ENCODE results near the gene PPFIBP1. TPM values are rescaled to one million over a fixed set of nuclear protein-coding genes. Genes with fewer than 3 reads are reported as not detected.

PPFIBP1 gene
- polyA plus RNA-seq, 1 donor (not counting 4 experiments of a cell fraction or from before 2014, with no cell fraction given) = 83.5 TPM

DNA sequence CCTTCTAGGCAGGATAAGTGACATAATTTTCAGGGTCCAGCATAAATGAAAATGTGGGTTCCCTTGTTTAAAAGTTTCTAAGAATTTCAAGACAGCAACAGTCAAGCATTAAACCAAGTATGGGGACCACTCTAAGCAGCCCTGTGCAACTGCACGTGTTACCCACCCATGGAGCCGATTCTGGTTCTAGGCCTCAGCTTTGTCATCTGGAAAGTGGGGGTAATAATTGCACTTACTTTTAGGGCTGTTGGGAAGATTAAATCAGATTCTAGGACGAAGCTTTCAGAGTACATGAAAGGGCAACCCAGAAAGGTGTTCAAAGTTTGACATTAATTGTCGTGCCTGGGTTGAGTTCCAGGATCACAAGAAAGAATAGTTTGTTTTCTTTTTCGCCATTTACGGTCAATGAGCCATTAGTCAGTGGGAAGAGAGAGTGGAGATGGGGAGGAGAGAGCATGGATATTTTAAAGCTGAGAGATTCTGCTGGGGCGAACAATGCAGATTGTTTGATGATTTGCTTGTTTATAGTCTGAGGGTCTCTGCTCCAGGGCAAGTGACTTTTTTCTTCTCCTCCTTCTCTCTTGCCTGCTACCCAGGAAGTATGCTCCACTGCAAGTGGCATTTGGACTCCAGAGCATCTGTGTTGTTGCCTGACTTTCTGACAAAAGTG lies 10.7 kb upstream of the PPFIBP1 start:
- FAIRE-seq (no peak), DNase-seq (ENCODE audit: low read depth, low spot score) (no peak)
- no peak for TF ChIP-seq EZH2 (IDR thresholded peaks at IDR 0.05; ENCODE audit: low read length)
- TF ChIP-seq, protein P1, sequence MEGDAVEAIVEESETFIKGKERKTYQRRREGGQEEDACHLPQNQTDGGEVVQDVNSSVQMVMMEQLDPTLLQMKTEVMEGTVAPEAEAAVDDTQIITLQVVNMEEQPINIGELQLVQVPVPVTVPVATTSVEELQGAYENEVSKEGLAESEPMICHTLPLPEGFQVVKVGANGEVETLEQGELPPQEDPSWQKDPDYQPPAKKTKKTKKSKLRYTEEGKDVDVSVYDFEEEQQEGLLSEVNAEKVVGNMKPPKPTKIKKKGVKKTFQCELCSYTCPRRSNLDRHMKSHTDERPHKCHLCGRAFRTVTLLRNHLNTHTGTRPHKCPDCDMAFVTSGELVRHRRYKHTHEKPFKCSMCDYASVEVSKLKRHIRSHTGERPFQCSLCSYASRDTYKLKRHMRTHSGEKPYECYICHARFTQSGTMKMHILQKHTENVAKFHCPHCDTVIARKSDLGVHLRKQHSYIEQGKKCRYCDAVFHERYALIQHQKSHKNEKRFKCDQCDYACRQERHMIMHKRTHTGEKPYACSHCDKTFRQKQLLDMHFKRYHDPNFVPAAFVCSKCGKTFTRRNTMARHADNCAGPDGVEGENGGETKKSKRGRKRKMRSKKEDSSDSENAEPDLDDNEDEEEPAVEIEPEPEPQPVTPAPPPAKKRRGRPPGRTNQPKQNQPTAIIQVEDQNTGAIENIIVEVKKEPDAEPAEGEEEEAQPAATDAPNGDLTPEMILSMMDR (optimal IDR thresholded peaks at IDR 0.05 in 1 of 3, IDR thresholded peaks at IDR 0.05 in 1 of 3, conservative IDR thresholded peaks at IDR 0.05 in 1 of 3; ENCODE audit: extremely low read depth in 1 of 3, insufficient read depth in 2 of 3, low read length in 3 of 3) = no peak
- no peak overlapping the region for H3K4me2 ChIP-seq (ENCODE audit: control insufficient read depth, extremely low read depth, insufficient read depth, low read depth, low read length)
- H3K9ac ChIP-seq (ENCODE audit: control insufficient read depth, extremely low read depth, insufficient read depth, low read length) = no peak overlapping the region
- no peaks in the 10 kb centered on the region for H3K9me1 ChIP-seq (ENCODE audit: control insufficient read depth, extremely low read depth, insufficient read depth, low read length)
- H3K36me3 ChIP-seq (ENCODE audit: control insufficient read depth in 2 of 2, extremely low read depth in 1 of 2, insufficient read depth in 2 of 2, low read length in 2 of 2) = no peaks in the 10 kb centered on the region
- dilution Hi-C loops (cut with MboI; ENCODE audit: extremely low pct_ligation_motif_present, low sequenced_read_pairs) = no loop called here
- H2AFZ ChIP-seq (ENCODE audit: control insufficient read depth, low read length) = no peak overlapping the region
- H3K27me3 ChIP-seq (ENCODE audit: control insufficient read depth, extremely low read depth, insufficient read depth, low read length) = no peaks in the 10 kb centered on the region
- H3K27ac ChIP-seq (ENCODE audit: control insufficient read depth, insufficient read depth, low read length) = no peak overlapping the region
- no peak overlapping the region for H3K4me3 ChIP-seq (ENCODE audit: control insufficient read depth in 2 of 3, extremely low read depth in 1 of 3, insufficient read depth in 2 of 3, low read depth in 1 of 3, low read length in 3 of 3)
- no peaks in the 10 kb centered on the region for H3K9me3 ChIP-seq (ENCODE audit: control insufficient read depth, low read depth, low read length)
- H3K79me2 ChIP-seq (ENCODE audit: control insufficient read depth, insufficient read depth, low read length) = no peaks in the 10 kb centered on the region
- H3K4me1 ChIP-seq (ENCODE audit: control insufficient read depth, extremely low read depth, insufficient read depth, low read length) = peaks cover 5% of the 10 kb centered on the region
- no peaks in the 10 kb centered on the region for H4K20me1 ChIP-seq (ENCODE audit: control insufficient read depth, extremely low read depth, insufficient read depth, low read length)

DNA sequence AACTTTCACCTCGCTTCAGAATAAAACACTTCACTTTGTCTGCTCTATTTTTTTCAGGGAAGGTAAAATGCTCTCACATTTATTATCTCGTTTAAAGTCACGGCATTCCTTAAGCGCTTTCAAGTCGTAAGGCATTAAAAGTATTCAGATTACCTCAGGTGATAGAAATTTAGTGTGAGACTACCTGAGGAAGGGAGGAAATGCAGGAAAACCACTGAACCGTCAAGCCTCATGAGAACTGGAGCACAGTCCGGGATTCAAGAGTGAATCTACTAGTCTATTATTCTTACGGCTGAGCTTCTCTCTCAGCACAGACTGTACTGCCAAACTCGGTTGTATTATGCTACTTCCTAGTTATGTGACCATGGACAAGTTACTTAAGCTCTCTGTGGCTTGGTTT lies 8.3 kb upstream of the PPFIBP1 start:
- no peak overlapping the region for H3K4me3 ChIP-seq (ENCODE audit: control insufficient read depth in 2 of 3, extremely low read depth in 1 of 3, insufficient read depth in 2 of 3, low read depth in 1 of 3, low read length in 3 of 3)
- H3K9me1 ChIP-seq (ENCODE audit: control insufficient read depth, extremely low read depth, insufficient read depth, low read length) = no peaks in the 10 kb centered on the region
- no peak for FAIRE-seq
- H4K20me1 ChIP-seq (ENCODE audit: control insufficient read depth, extremely low read depth, insufficient read depth, low read length) = no peaks in the 10 kb centered on the region
- no peak overlapping the region for H3K27ac ChIP-seq (ENCODE audit: control insufficient read depth, insufficient read depth, low read length)
- dilution Hi-C loops (cut with MboI; ENCODE audit: extremely low pct_ligation_motif_present, low sequenced_read_pairs) = no loop called here
- no peaks in the 10 kb centered on the region for H3K27me3 ChIP-seq (ENCODE audit: control insufficient read depth, extremely low read depth, insufficient read depth, low read length)
- peaks cover 5% of the 10 kb centered on the region for H3K4me1 ChIP-seq (ENCODE audit: control insufficient read depth, extremely low read depth, insufficient read depth, low read length)
- no peaks in the 10 kb centered on the region for H3K9me3 ChIP-seq (ENCODE audit: control insufficient read depth, low read depth, low read length)
- no peak overlapping the region for H2AFZ ChIP-seq (ENCODE audit: control insufficient read depth, low read length)
- no peak for TF ChIP-seq EZH2 (IDR thresholded peaks at IDR 0.05; ENCODE audit: low read length)
- TF ChIP-seq, protein P1 (optimal IDR thresholded peaks at IDR 0.05 in 1 of 3, IDR thresholded peaks at IDR 0.05 in 1 of 3, conservative IDR thresholded peaks at IDR 0.05 in 1 of 3; ENCODE audit: extremely low read depth in 1 of 3, insufficient read depth in 2 of 3, low read length in 3 of 3) = no peak
- H3K4me2 ChIP-seq (ENCODE audit: control insufficient read depth, extremely low read depth, insufficient read depth, low read depth, low read length) = no peak overlapping the region
- H3K36me3 ChIP-seq (ENCODE audit: control insufficient read depth in 2 of 2, extremely low read depth in 1 of 2, insufficient read depth in 2 of 2, low read length in 2 of 2) = no peaks in the 10 kb centered on the region
- no peak overlapping the region for H3K9ac ChIP-seq (ENCODE audit: control insufficient read depth, extremely low read depth, insufficient read depth, low read length)
- H3K79me2 ChIP-seq (ENCODE audit: control insufficient read depth, insufficient read depth, low read length) = no peaks in the 10 kb centered on the region
- no peak for DNase-seq (ENCODE audit: low read depth, low spot score)
